Right lobe of liver (tissue), 6 donors: ENCODE results near the gene BASP1. TPM values are rescaled to one million over a fixed set of nuclear protein-coding genes. Genes with fewer than 3 reads are reported as not detected.

Experiments used
- ATAC-seq, 4 donors: fragments of 200-7000 bp; cut with Tn5 transposase; one replicate each; pipeline ENCODE4 v1.9.1; 2020; ENCODE audit warnings: mild to moderate bottlenecking in 4 of 4, moderate library complexity in 4 of 4
- DNase-seq, 3 donors: peaks; one replicate each; pipeline ENCODE4 v3.0.0-alpha.2; 2020
- H3K27ac ChIP-seq, 3 donors: fragments of 200-600 bp; one replicate each; pipeline ENCODE4 v1.8.0; 2022
- H3K27me3 ChIP-seq, 2 donors: fragments of 200-600 bp; one replicate each; pipeline ENCODE4 v1.8.0; 2022
- H3K36me3 ChIP-seq, 4 donors: fragments of 200-600 bp; sonication (generic) in 1 of 4; one replicate each; pipeline versions ENCODE4 v1.5.1 to v1.8.0; 2017 to 2022; ENCODE audit warnings: control low read depth in 1 of 4
- H3K4me1 ChIP-seq, 4 donors: fragments of 200-600 bp; sonication (generic) in 1 of 4; one replicate each; pipeline versions ENCODE4 v1.5.1 to v1.8.0; 2017 to 2022; ENCODE audit warnings: control low read depth in 1 of 4
- H3K4me3 ChIP-seq, 3 donors: fragments of 200-600 bp; one replicate each; pipeline ENCODE4 v1.8.0; 2022
- H3K9me3 ChIP-seq, 4 donors: fragments of 200-600 bp; sonication (generic) in 1 of 4; one replicate each; pipeline versions ENCODE4 v1.5.1 to v1.8.0; 2017 to 2022; ENCODE audit warnings: control low read depth in 1 of 4
- CTCF ChIP-seq, 4 donors: fragments of 200-600 bp in 3 of 4; fragments of 450-650 bp in 1 of 4; IDR thresholded peaks; one replicate each; pipeline versions ENCODE4 v1.5.1 to v1.8.0; 2016 to 2022; ENCODE audit warnings: antibody characterized with exemption in 4 of 4, mild to moderate bottlenecking in 2 of 4
- POLR2A ChIP-seq: fragments of 450-650 bp; IDR thresholded peaks from one replicate; pipeline ENCODE4 v1.6.1; 2017; ENCODE audit warnings: antibody characterized with exemption, mild to moderate bottlenecking
- WGBS: methylation state at CpG from one replicate; pipeline ENCODE4 v1.1.6; 2018; ENCODE audit warnings: low coverage, low lambda C conversion rate; ENCODE audit not compliant: insufficient coverage; ENCODE audit errors: missing lambda C conversion rate; 5-methylcytosine and 5-hydroxymethylcytosine counted together
- intact Hi-C, 2 donors: fragments of 100-400 bp; cut with DNase I; formaldehyde crosslinking; loops; one replicate each; pipeline versions ENCODE4 v1.11.2 to v1.14.1; 2022
- total RNA-seq, 6 experiments: library from RNA; depleted of rRNA in 2 of 6; stranded (reverse); fragments of >200 nt in 2 of 6; fragmentation: NEBNext Ultra II Directional in 3 of 6; extraction: Animal tissue kit (Norgen Biotek cat#: 25700) in 3 of 6; gene quantifications; one replicate each; pipeline versions ENCODE4 v1.1.0 to v1.2.4, GENCODE V29; 2016 to 2023
- donor health status: DM: no; HTN: yes; CAD: no.
- donor health status: DM: no; HTN: no; CAD: no.
- donor health status: DM: no; HTN: no; CAD: no.
- donor health status: DM: no; HTN: yes; CAD: no.
- donor health status: DM: no; HTN: yes; CAD: no.

Gene BASP1
- total RNA-seq, 6 experiments from 2014 or later = 2.6 to 11.2 (median 4.7) TPM

GRCh38 chr5:17220469-17220868 lies 3.0 kb downstream of the BASP1 start:
- no peak for TF ChIP-seq POLR2A
- TF ChIP-seq CTCF (IDR thresholded peaks at IDR 0.05) = no peak
- Histone ChIP-seq H3K36me3 (no peaks in the 10 kb centered on the region), H3K4me1 (no peaks in the 10 kb centered on the region), H3K9me3 (no peaks in the 10 kb centered on the region), H3K4me3 (no peak overlapping the region), H3K27ac (no peak overlapping the region), H3K27me3 (no peaks in the 10 kb centered on the region)
- DNase-seq (no peak), ATAC-seq (no peak)
- intact Hi-C loops = loop anchor here in 1 of 2 donors (10.0 kb wide), 1 partner anchor 1074 kb away; no protein-coding TSS in a partner anchor
- 52% methylated on average over 4 of the region's 4 CpGs for WGBS

GRCh38 chr5:17221843-17222636 lies 4.6 kb downstream of the BASP1 start:
- Histone ChIP-seq H3K9me3 (no peaks in the 10 kb centered on the region), H3K4me3 (no peak overlapping the region), H3K36me3 (no peaks in the 10 kb centered on the region), H3K27me3 (no peaks in the 10 kb centered on the region), H3K27ac (no peak overlapping the region), H3K4me1 (no peaks in the 10 kb centered on the region)
- TF ChIP-seq CTCF (IDR thresholded peaks at IDR 0.05) (no peak), POLR2A (no peak)
- intact Hi-C loops = loop anchor here in 1 of 2 donors (10.0 kb wide), 1 partner anchor 1073 kb away; no protein-coding TSS in a partner anchor
- WGBS = 40% methylated on average over 4 of the region's 4 CpGs
- no peak for ATAC-seq
- no peak for DNase-seq

GRCh38 chr5:17222664-17223063 lies 5.2 kb downstream of the BASP1 start:
- DNase-seq (no peak), ATAC-seq (no peak)
- no peak for TF ChIP-seq CTCF (IDR thresholded peaks at IDR 0.05)
- no peak for TF ChIP-seq POLR2A
- Histone ChIP-seq H3K4me1 (no peaks in the 10 kb centered on the region), H3K27ac (no peak overlapping the region), H3K36me3 (no peaks in the 10 kb centered on the region), H3K4me3 (no peak overlapping the region), H3K27me3 (no peaks in the 10 kb centered on the region), H3K9me3 (no peaks in the 10 kb centered on the region)
- WGBS = 46% methylated on average over 2 of the region's 2 CpGs
- intact Hi-C loops = loop anchor here in 1 of 2 donors (10.0 kb wide), 1 partner anchor 1072 kb away; no protein-coding TSS in a partner anchor

- DNase-seq = no peak
Measured at GRCh38 chr5:17223367-17224185, 6.1 kb downstream of the BASP1 start.

More at GRCh38 chr5:17223367-17224185, 6.1 kb downstream of the BASP1 start:
- Histone ChIP-seq H3K27me3 (no peaks in the 10 kb centered on the region), H3K27ac (no peak overlapping the region), H3K4me1 (no peaks in the 10 kb centered on the region), H3K9me3 (no peaks in the 10 kb centered on the region), H3K36me3 (no peaks in the 10 kb centered on the region), H3K4me3 (no peak overlapping the region)
- 70% methylated on average over 5 of the region's 5 CpGs for whole genome bisulfite sequencing
- TF ChIP-seq POLR2A = no peak
- no peak for TF ChIP-seq CTCF (IDR thresholded peaks at IDR 0.05)
- no peak for ATAC-seq
- intact Hi-C loops = loop anchor here in 1 of 2 donors (10.0 kb wide), 1 partner anchor 1071 kb away; no protein-coding TSS in a partner anchor
